Pancreas (tissue), 10 donors: ENCODE results near the gene SEMA4D. TPM values are rescaled to one million over a fixed set of nuclear protein-coding genes. Genes with fewer than 3 reads are reported as not detected.

ENCODE experiments used
- ATAC-seq, 4 donors: fragments of 200-7000 bp; cut with Tn5 transposase; one replicate each; pipeline versions ENCODE4 v1.8.0 to v1.9.1; 2020; ENCODE audit warnings: mild to moderate bottlenecking in 4 of 4, moderate library complexity in 4 of 4
- DNase-seq, 6 donors: peaks; one replicate each; pipeline ENCODE4 v3.0.0-alpha.2; 2020
- FAIRE-seq: peaks from 2 replicates; lab custom pipeline; 2012; peaks lifted over from hg19 to GRCh38; lab: Jason Lieb, UNC
- H3K27ac ChIP-seq, 4 donors: fragments of 200-600 bp; sonication (generic); 1 replicate in 3 of 4; 2 replicates in 1 of 4; pipeline versions ENCODE4 v1.5.0 to v1.8.0; 2020
- H3K27me3 ChIP-seq, 4 donors: fragments of 200-600 bp; one replicate each; pipeline ENCODE4 v1.8.0; 2021
- H3K36me3 ChIP-seq, 3 donors: fragments of 200-600 bp; sonication (generic) in 1 of 3; one replicate each; pipeline versions ENCODE4 v1.5.0 to v1.8.0; 2020 to 2021
- H3K4me1 ChIP-seq, 3 donors: fragments of 200-600 bp; one replicate each; pipeline ENCODE4 v1.8.0; 2021
- H3K4me3 ChIP-seq, 4 donors: fragments of 200-600 bp; sonication (generic) in 2 of 4; one replicate each; pipeline versions ENCODE4 v1.5.0 to v1.8.0; 2020 to 2021
- H3K9me3 ChIP-seq, 4 donors: fragments of 200-600 bp; one replicate each; pipeline ENCODE4 v1.8.0; 2021
- WGBS, 2 donors: extraction: QIAGEN DNeasy Blood & Tissue Kit; methylation state at CpG; one replicate each; pipeline ENCODE4 v1.1.7; 2013; 5-methylcytosine and 5-hydroxymethylcytosine counted together
- intact Hi-C, 3 donors: fragments of 100-400 bp; cut with DNase I; formaldehyde crosslinking; loops; one replicate each; pipeline versions ENCODE4 v1.11.1 to v1.14.2; 2022
- polyA plus RNA-seq, 2 donors: library from polyadenylated mRNA; stranded (reverse); fragments of 200-250 nt; gene quantifications; one replicate each; pipeline ENCODE4 v1.2.3, GENCODE V29; 2013
- total RNA-seq, 6 donors: library from RNA; stranded (reverse); fragmentation: NEBNext Ultra II Directional in 4 of 6; extraction: Animal tissue kit (Norgen Biotek cat#: 25700) in 4 of 6; gene quantifications; one replicate each; pipeline versions ENCODE4 v1.2.1 to v1.2.4, GENCODE V29; 2021 to 2023
- TF ChIP-seq, protein P1 (sequence below), 4 donors: fragments of 200-600 bp; sonication (generic) in 3 of 4; IDR thresholded peaks; one replicate each; pipeline versions ENCODE4 v1.5.0 to v1.8.0; 2021; ENCODE audit warnings: antibody characterized with exemption in 4 of 4
- donor health status: healthy with polysubstance abuse.
- donor health status: DM: no; HTN: no; CAD: no; lungs with moderate emphysema.
- donor health status: DM: no; HTN: no; CAD: no.
- donor health status: control.
- donor health status: control.
- donor health status: Bipolar disorder and iron deficiency.
- donor health status: DM: yes; HTN: yes; CAD: no.
- donor health status: DM: no; HTN: no; CAD: no.
- donor health status: DM: no; HTN: no; CAD: no.
- donor health status: DM: yes; HTN: yes; CAD: no.

SEMA4D gene, protein sequence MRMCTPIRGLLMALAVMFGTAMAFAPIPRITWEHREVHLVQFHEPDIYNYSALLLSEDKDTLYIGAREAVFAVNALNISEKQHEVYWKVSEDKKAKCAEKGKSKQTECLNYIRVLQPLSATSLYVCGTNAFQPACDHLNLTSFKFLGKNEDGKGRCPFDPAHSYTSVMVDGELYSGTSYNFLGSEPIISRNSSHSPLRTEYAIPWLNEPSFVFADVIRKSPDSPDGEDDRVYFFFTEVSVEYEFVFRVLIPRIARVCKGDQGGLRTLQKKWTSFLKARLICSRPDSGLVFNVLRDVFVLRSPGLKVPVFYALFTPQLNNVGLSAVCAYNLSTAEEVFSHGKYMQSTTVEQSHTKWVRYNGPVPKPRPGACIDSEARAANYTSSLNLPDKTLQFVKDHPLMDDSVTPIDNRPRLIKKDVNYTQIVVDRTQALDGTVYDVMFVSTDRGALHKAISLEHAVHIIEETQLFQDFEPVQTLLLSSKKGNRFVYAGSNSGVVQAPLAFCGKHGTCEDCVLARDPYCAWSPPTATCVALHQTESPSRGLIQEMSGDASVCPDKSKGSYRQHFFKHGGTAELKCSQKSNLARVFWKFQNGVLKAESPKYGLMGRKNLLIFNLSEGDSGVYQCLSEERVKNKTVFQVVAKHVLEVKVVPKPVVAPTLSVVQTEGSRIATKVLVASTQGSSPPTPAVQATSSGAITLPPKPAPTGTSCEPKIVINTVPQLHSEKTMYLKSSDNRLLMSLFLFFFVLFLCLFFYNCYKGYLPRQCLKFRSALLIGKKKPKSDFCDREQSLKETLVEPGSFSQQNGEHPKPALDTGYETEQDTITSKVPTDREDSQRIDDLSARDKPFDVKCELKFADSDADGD
- total RNA-seq (10 to 100 TPM in 5 of 6 donors, 1 to 10 TPM in 1; 7.1 to 29.7 (median 13.0) TPM), polyA plus RNA-seq (10 to 100 TPM in 1 of 2 donors, 1 to 10 TPM in 1; 7.8 to 10.4 TPM)

DNA sequence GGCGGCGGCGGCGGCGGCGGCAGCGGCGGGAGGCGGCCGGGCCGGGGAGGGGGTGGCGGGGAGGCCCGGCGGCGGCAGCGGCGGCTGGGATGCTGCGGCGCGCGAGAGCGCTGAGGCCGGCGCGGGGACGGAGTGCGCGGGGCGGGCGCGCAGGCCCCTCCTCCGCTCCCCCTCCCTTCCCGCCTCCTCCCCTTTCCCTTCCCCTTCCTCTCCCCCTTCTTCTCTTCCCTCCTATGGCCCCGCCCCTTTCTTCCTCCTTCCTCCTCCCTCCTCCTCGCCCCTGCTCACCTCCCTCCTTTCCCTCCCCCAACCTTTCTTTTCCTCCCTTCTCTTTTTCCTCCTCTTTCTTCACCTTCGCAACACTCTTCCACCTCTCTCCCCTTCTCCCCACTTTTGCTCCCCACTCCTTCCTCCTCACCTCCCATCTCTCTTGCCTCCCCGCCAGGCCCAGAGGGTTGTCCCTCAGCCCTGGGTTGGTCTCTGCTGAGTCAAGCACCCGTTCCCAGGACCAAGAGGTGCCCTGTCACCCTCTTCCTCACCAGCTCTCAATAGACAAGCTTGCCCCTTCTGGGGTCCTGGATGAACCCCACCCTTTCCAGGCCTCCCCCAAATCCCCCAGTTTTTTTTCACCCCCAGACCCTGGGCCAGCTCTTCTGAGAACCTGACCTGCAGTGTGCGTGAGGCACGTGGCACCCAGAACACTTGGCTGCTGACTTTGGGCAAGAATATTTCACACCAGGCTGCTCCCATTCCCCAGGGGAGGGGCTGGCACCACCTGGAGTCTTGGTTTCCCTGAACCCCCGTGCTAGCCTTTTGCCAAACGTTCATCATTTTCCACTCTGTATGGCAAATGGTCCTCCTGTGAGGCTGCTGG lies at the start of gene SEMA4D:
Gene SEMA4D (minus strand): TSS at position 136 of the 874 bp plus-strand sequence. CDS start 92,657 bp downstream, outside the sequence.
- ATAC-seq = peak; percentile 77 to 91 (median 89)
- no peak for FAIRE-seq
- no peaks in the 10 kb centered on the region for H3K9me3 ChIP-seq
- peak in 5 of 6 donors; percentile 54 to 86 (median 75) for DNase-seq
- WGBS, 2 donors = 9 to 62% methylated on average over 7 to 42 of the region's 42 CpGs
- peaks cover 0 to 10% (median 0%) of the 10 kb centered on the region in 3 donors for H3K4me1 ChIP-seq
- H3K27me3 ChIP-seq = no peaks in the 10 kb centered on the region
- intact Hi-C loops = no loop called here
- H3K27ac ChIP-seq = peak within 1 kb of the TSS in 3 of 4 donors; percentile 22 to 39 (median 28)
- H3K4me3 ChIP-seq = peak within 1 kb of the TSS; percentile 51 to 80 (median 70)
- TF ChIP-seq, protein P1, sequence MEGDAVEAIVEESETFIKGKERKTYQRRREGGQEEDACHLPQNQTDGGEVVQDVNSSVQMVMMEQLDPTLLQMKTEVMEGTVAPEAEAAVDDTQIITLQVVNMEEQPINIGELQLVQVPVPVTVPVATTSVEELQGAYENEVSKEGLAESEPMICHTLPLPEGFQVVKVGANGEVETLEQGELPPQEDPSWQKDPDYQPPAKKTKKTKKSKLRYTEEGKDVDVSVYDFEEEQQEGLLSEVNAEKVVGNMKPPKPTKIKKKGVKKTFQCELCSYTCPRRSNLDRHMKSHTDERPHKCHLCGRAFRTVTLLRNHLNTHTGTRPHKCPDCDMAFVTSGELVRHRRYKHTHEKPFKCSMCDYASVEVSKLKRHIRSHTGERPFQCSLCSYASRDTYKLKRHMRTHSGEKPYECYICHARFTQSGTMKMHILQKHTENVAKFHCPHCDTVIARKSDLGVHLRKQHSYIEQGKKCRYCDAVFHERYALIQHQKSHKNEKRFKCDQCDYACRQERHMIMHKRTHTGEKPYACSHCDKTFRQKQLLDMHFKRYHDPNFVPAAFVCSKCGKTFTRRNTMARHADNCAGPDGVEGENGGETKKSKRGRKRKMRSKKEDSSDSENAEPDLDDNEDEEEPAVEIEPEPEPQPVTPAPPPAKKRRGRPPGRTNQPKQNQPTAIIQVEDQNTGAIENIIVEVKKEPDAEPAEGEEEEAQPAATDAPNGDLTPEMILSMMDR (IDR thresholded peaks at IDR 0.05) = no peak
- no peaks in the 10 kb centered on the region for H3K36me3 ChIP-seq

DNA sequence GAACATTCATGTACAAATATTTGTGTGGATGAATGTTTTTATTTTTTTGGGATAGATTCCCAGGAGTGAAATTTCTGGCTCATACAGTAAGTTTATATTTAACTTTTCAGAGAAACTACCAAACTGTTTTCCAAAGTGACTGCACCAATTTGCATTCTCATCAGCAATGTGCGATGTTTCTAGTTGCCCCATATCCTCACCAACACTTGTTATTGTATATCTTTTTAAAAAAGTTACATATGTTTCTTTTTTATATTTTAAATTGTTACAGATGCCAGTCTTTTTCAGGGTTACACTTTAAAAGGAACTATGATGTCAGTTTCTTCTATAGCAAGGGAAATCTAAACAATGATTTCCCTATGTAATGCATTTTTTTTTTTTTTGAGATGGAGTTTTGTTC lies 49.1 kb upstream of the SEMA4D start:
- DNase-seq (no peak), FAIRE-seq (no peak), ATAC-seq (no peak)
- WGBS, 2 donors = 95 to 97% methylated on average over 1 of the region's 1 CpG
- Histone ChIP-seq H3K4me3 (no peak overlapping the region), H3K9me3 (no peaks in the 10 kb centered on the region), H3K4me1 (no peaks in the 10 kb centered on the region), H3K27me3 (no peaks in the 10 kb centered on the region), H3K36me3 (no peaks in the 10 kb centered on the region), H3K27ac (no peak overlapping the region)
- intact Hi-C loops = loop anchor here in 1 of 3 donors (10.0 kb wide), 2 partner anchors 142 to 212 kb away; no protein-coding TSS in a partner anchor
- TF ChIP-seq, protein P1 (IDR thresholded peaks at IDR 0.05) = no peak

DNA sequence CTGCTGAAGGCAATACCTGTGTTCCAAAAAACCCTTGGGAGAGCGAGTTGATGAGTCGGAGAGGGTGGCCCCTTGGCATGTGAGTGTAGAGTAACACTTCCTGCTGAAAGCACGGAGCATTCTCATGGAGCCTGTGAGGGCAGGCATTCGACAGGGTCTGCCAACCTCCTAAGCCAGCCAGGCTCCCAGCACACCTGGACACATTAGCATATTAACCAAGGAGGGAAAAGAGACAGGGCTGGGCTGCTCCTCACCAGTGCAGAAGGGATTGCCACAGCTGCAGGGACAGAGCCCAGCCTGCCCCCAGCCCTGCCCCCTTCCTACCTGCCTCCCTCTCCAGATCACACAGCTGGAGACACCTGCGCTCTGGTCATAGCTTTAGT lies 46.4 kb upstream of the SEMA4D start:
- Histone ChIP-seq H3K9me3 (no peaks in the 10 kb centered on the region), H3K36me3 (no peaks in the 10 kb centered on the region), H3K4me3 (no peak overlapping the region), H3K27ac (no peak overlapping the region), H3K27me3 (no peaks in the 10 kb centered on the region), H3K4me1 (no peaks in the 10 kb centered on the region)
- ATAC-seq (no peak), FAIRE-seq (no peak), DNase-seq (no peak)
- intact Hi-C loops = loop anchor here in 1 of 3 donors (10.0 kb wide), 2 partner anchors 139 to 209 kb away; no protein-coding TSS in a partner anchor
- 68% methylated on average over 5 of the region's 5 CpGs for WGBS, 2 donors
- TF ChIP-seq, protein P1 (IDR thresholded peaks at IDR 0.05) = no peak

DNA sequence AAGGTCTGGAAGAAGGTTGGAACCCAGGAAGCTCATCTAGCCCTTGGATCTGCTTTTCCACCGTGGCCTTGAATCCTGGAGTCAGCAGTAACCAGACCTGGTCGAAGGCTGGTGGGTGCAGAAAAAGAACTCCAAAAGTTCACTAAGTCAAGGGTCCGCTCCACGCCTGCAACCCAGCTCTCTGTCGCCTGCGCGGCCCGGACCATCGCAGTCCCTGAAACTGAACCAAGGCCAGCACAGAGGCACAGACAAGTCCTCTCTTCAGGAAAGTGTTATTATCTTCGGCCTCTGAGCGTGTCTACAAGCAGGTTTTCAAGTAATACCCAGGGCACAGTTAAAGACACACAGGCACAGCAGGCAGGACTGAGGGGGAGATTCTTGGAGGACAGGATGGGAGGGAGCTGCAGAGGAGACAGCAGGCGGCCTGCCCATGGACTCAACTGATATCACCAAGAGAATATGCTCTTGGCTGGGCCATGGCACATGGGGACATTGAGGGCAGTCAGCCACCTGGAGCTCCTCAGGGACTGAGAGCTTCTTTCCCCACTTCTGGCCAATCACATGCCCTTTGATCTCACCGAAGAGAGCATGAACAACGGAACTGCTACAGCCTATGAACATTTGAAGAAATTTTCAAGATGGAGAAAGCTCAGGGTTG lies 45.8 kb upstream of the SEMA4D start:
- H3K4me3 ChIP-seq = no peak overlapping the region
- TF ChIP-seq, protein P1 (IDR thresholded peaks at IDR 0.05) = no peak
- no peak overlapping the region for H3K27ac ChIP-seq
- DNase-seq (no peak), ATAC-seq (no peak), FAIRE-seq (no peak)
- H3K27me3 ChIP-seq = no peaks in the 10 kb centered on the region
- 81 to 82% methylated on average over 14 of the region's 14 CpGs for WGBS, 2 donors
- no peaks in the 10 kb centered on the region for H3K9me3 ChIP-seq
- no peaks in the 10 kb centered on the region for H3K36me3 ChIP-seq
- H3K4me1 ChIP-seq = no peaks in the 10 kb centered on the region
- intact Hi-C loops = loop anchor here in 1 of 3 donors (10.0 kb wide), 2 partner anchors 139 to 209 kb away; no protein-coding TSS in a partner anchor
